ENCODE measurements around the gene MIOX.
A peak's percentile ranks its signal among the peaks of the same experiment; 100 is the strongest.

The MIOX gene

GRCh38 chr22:50486561-50487289 is at the start of gene MIOX:
MIOX (plus strand) TSS chr22:50486859; CDS start chr22:50486898, 39 bp downstream.
- no peak within 1 kb of the TSS for H3K27ac ChIP-seq
- no peak for DNase-seq (ENCODE audit: low spot score)
- ChIA-PET CTCF (interaction anchor here (0.5 to 0.6 kb wide), 3 partner anchors 10 to 409 kb away, joined by 3 to 6 read pairs (median 5); no protein-coding TSS in a partner anchor), POLR2A (ENCODE audit: low non-redundant PET) (no interaction called here)
- no peak for TF ChIP-seq CTCF (conservative IDR thresholded peaks at IDR 0.05; ENCODE audit: low read depth)

- no peak for TF ChIP-seq CTCF (conservative IDR thresholded peaks at IDR 0.05; ENCODE audit: low read depth)
- 0 out of 2 replicates have a peak overlapping the region, but pooled peaks have one; percentile 81 for H3K27ac ChIP-seq
- CTCF ChIA-PET: no interaction called here
- POLR2A ChIA-PET (ENCODE audit: low non-redundant PET): no interaction called here
- no peak for DNase-seq (ENCODE audit: low spot score)
Measured at GRCh38 chr22:50437511-50438304, 49.0 kb upstream of the MIOX start.

- no peak for TF ChIP-seq CTCF (conservative IDR thresholded peaks at IDR 0.05; ENCODE audit: low read depth)
Measured at GRCh38 chr22:50438305-50439275, 48.1 kb upstream of the MIOX start.

DNA sequence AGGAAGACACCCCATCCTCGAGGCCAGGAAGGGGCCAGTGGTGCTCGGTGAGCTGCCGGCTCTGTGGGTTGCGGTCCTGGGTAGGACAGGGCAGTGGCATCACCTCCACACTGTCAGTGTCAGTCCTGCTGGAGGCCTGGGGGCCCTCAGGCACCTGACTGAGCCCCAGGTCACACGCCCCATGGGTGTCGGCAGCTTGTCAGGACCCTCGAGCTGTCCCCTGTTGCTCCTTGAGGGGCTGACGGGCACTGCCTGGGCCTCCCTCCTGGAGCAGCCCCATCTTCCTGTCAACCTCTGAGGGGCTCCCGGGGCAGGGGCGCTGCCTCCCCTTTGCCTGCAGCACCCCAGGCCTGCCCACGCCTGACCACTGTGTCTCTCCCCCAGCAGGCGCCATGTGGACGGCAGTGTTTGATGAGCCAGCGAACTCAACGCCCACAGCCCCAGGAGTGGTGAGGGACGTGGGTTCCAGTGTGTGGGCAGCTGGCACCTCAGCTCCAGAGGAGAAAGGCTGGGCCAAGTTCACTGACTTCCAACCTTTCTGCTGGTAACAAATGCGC is 47.3 kb upstream of the MIOX start:
- TF ChIP-seq CTCF (conservative IDR thresholded peaks at IDR 0.05; ENCODE audit: low read depth): no peak
- ChIA-PET CTCF (no interaction called here), POLR2A (ENCODE audit: low non-redundant PET) (no interaction called here)
- H3K27ac ChIP-seq: peak overlapping the region; percentile 26
- no peak for DNase-seq (ENCODE audit: low spot score)

More at GRCh38 chr22:50438305-50439275, 48.1 kb upstream of the MIOX start:
- ChIA-PET CTCF (no interaction called here), POLR2A (ENCODE audit: low non-redundant PET) (no interaction called here)
- H3K27ac ChIP-seq: peak overlapping the region; percentile 26
- no peak for DNase-seq (ENCODE audit: low spot score)

GRCh38 chr22:50439871-50440331 is 46.8 kb upstream of the MIOX start:
- H3K27ac ChIP-seq: peak overlapping the region; percentile 26
- no peak for DNase-seq (ENCODE audit: low spot score)
- POLR2A ChIA-PET (ENCODE audit: low non-redundant PET): no interaction called here
- no peak for TF ChIP-seq CTCF (conservative IDR thresholded peaks at IDR 0.05; ENCODE audit: low read depth)
- CTCF ChIA-PET: no interaction called here
